Esophagus (tissue), 2 donors: ENCODE measurements around the gene TIGD6. TPM values are rescaled to one million over a fixed set of nuclear protein-coding genes. Genes with fewer than 3 reads are reported as not detected.

Experiments used
- H3K27ac ChIP-seq, 2 donors: one replicate each; pipeline ENCODE4 v1.5.1; 2013; ENCODE audit warnings: low read depth in 2 of 2, mild to moderate bottlenecking in 2 of 2, inconsistent platforms in 1 of 2, low read length in 1 of 2, moderate library complexity in 1 of 2
- H3K27me3 ChIP-seq, 2 donors: one replicate each; pipeline ENCODE4 v1.6.1; 2013; ENCODE audit warnings: low read length in 2 of 2, control low read depth in 1 of 2, mild to moderate bottlenecking in 1 of 2; ENCODE audit not compliant: insufficient read depth in 2 of 2, control insufficient read depth in 1 of 2
- H3K36me3 ChIP-seq, 2 donors: one replicate each; pipeline ENCODE4 v1.6.1; 2013; ENCODE audit warnings: low read length in 1 of 2; ENCODE audit not compliant: control insufficient read depth in 2 of 2, insufficient read depth in 2 of 2
- H3K4me1 ChIP-seq, 2 donors: one replicate each; pipeline ENCODE4 v1.6.1; 2013; ENCODE audit warnings: low read length in 1 of 2; ENCODE audit not compliant: control insufficient read depth in 2 of 2, insufficient read depth in 2 of 2
- H3K4me3 ChIP-seq, 2 donors: one replicate each; pipeline ENCODE4 v1.5.1; 2013; ENCODE audit warnings: low read length in 2 of 2, mild to moderate bottlenecking in 2 of 2, low read depth in 1 of 2, moderate library complexity in 1 of 2
- H3K9me3 ChIP-seq, 2 donors: one replicate each; pipeline ENCODE4 v1.6.1; 2013; ENCODE audit warnings: mild to moderate bottlenecking in 2 of 2, low read depth in 1 of 2, low read length in 1 of 2, moderate library complexity in 1 of 2; ENCODE audit not compliant: control insufficient read depth in 2 of 2, insufficient read depth in 1 of 2
- WGBS, 2 donors: extraction: QIAGEN DNeasy Blood & Tissue Kit; methylation state at CpG; one replicate each; pipeline ENCODE4 v1.1.7; 2013; 5-methylcytosine and 5-hydroxymethylcytosine counted together
- polyA plus RNA-seq, 2 donors: library from polyadenylated mRNA; stranded (reverse); fragments of 200-250 nt; gene quantifications; one replicate each; pipeline ENCODE4 v1.2.3, GENCODE V29; 2013
- donor health status: healthy with polysubstance abuse.
- donor health status: Bipolar disorder and iron deficiency.

The TIGD6 gene
- polyA plus RNA-seq, 2 donors: 2.1 to 2.5 TPM

DNA sequence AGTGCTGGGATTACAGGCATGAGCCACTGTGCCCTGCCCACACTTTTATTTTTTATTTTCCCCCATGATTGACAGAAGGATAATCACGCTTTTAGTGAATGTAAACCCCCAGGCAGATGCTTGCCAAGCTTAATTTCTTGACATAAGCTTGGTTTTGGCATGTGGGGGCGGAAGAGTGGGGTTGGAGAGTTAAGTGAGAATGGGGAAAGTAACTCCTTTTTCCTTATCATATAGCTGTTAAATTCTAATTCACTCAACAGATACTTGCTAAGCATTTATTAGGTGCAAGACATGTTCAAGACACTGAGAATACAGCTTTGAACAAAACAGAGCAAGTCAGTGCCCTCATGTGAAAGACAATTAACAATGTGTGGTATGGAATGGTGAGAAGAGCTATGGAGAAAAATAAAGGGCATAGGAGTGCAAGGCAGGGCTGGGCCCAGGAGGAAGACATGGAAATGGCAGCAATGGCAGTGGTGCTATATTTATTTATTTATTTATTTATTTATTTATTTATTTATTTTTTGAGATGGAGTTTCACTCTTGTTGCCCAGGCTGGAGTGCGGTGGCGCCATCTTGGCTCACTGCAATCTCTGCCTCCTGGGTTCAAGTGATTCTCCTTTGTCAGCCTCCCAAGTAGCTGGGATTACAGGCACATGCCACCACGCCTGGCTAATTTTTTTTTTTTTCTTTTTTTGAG, 37.7 kb downstream of the TIGD6 start:
- no peak overlapping the region for H3K27ac ChIP-seq
- no peak overlapping the region for H3K4me3 ChIP-seq
- H3K4me1 ChIP-seq: peaks cover 0 to 7% of the 10 kb centered on the region in 2 donors
- H3K36me3 ChIP-seq: no peaks in the 10 kb centered on the region
- no peaks in the 10 kb centered on the region for H3K9me3 ChIP-seq
- WGBS, 2 donors: 90 to 91% methylated on average over 5 of the region's 5 CpGs
- no peaks in the 10 kb centered on the region for H3K27me3 ChIP-seq

DNA sequence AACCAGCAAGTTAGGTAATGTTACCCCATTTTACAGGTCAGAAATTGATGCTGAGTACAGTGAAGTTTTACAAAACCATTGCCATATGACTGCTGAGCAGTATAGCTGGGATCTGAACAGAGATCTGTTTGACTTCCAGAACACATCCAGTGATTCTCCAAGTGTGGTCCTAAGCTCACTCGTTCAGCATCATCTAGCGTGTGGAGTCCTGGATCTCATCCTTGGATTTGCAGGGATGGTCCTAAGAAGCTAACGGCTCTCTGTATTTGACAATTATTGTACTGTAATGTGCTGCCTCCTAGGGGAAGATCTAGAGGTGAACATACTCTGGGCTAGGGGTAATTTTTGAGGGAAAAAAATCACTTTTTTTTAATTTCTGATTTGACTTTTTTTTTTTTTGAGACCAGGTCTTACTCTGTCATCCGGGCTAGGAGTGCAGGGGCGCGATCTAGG, 38.5 kb downstream of the TIGD6 start:
- WGBS, 2 donors: 56 to 61% methylated on average over 6 of the region's 6 CpGs
- Histone ChIP-seq H3K4me1 (peaks cover 0 to 7% of the 10 kb centered on the region in 2 donors), H3K36me3 (no peaks in the 10 kb centered on the region), H3K4me3 (peak overlapping the region in 1 of 2 donors; percentile 64), H3K27ac (no peak overlapping the region), H3K27me3 (no peaks in the 10 kb centered on the region), H3K9me3 (no peaks in the 10 kb centered on the region)

- Histone ChIP-seq H3K36me3 (no peaks in the 10 kb centered on the region), H3K4me1 (peaks cover 0 to 7% of the 10 kb centered on the region in 2 donors), H3K9me3 (no peaks in the 10 kb centered on the region), H3K27me3 (no peaks in the 10 kb centered on the region), H3K27ac (peak overlapping the region; percentile 62 to 70), H3K4me3 (peak overlapping the region; percentile 64 to 86)
- WGBS, 2 donors: 14% methylated on average over 22 to 23 of the region's 23 CpGs
Measured at GRCh38 chr5:149961186-149961685, 39.2 kb downstream of the TIGD6 start.

- Histone ChIP-seq H3K36me3 (no peaks in the 10 kb centered on the region), H3K9me3 (no peaks in the 10 kb centered on the region), H3K27me3 (no peaks in the 10 kb centered on the region), H3K27ac (peak within 1 kb of the TSS; percentile 86 to 96), H3K4me3 (peak within 1 kb of the TSS; percentile 64 to 86), H3K4me1 (peaks cover 0 to 7% of the 10 kb centered on the region in 2 donors)
- 1% methylated on average over 52 to 84 of the region's 84 CpGs for WGBS, 2 donors
Measured at GRCh38 chr5:149960272-149961185, 39.9 kb downstream of the TIGD6 start, which contains the start of gene SLC26A2. Gene SLC26A2, plus strand, starts transcription at chr5:149960758. Its CDS starts 16,895 bp downstream, at chr5:149977653.

- 35 to 48% methylated on average over 14 of the region's 14 CpGs for WGBS, 2 donors
- H3K4me1 ChIP-seq: peaks cover 0 to 7% of the 10 kb centered on the region in 2 donors
- H3K4me3 ChIP-seq: peak overlapping the region; percentile 25 to 64
- peak overlapping the region; percentile 86 to 96 for H3K27ac ChIP-seq
- no peaks in the 10 kb centered on the region for H3K9me3 ChIP-seq
- no peaks in the 10 kb centered on the region for H3K36me3 ChIP-seq
- H3K27me3 ChIP-seq: no peaks in the 10 kb centered on the region
Measured at GRCh38 chr5:149959406-149960236, 40.8 kb downstream of the TIGD6 start.

DNA sequence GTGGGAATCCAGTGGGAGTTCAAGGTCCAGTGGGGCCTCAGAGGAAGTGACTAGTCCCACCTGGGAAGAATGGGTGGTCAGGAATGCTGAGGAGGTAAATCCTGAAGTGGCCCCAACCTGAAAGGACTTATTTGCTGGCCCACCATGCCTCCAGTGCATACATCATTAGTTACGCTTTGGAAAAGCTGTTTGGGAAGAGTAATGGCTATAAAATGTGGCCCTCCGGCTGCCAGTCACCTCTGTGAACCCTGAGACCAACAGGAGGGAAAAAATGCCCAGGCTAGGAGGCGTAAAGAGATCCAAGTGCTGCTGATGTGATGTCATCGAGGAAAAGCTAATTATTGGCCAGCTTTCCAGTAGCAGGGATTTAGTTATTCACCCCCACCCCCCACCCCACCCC, 42.6 kb downstream of the TIGD6 start:
- Histone ChIP-seq H3K27me3 (no peaks in the 10 kb centered on the region), H3K27ac (no peak overlapping the region)
- WGBS, 2 donors: 80 to 86% methylated on average over 4 of the region's 4 CpGs

DNA sequence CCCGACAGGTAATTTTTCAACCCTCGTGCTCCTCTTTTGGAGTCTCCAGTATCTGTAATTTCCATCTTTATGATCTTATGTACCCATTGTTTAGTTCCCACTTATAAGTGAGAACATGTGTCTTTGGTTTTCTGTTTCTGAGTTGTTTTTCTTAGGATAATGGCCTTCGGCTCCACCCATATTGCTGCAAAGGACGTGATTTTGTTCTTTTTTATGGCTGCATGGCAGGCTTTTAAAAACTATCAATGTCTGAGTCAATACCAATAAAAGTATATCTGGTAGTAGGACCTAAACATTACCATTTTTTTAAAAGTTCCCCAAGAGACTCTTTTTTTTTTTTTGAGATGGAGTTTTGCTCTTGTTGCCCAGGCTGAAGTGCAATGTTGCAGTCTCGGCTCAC, 43.8 kb downstream of the TIGD6 start:
- no peak overlapping the region for H3K27ac ChIP-seq
- 71 to 72% methylated on average over 5 of the region's 5 CpGs for WGBS, 2 donors
- H3K27me3 ChIP-seq: no peaks in the 10 kb centered on the region
- no peaks in the 10 kb centered on the region for H3K36me3 ChIP-seq
- no peak overlapping the region for H3K4me3 ChIP-seq
- H3K9me3 ChIP-seq: no peaks in the 10 kb centered on the region
- peaks cover 0 to 7% of the 10 kb centered on the region in 2 donors for H3K4me1 ChIP-seq

More for the DNA sequence above, 42.6 kb downstream of the TIGD6 start:
- Histone ChIP-seq H3K4me3 (no peak overlapping the region), H3K9me3 (no peaks in the 10 kb centered on the region), H3K4me1 (peaks cover 0 to 7% of the 10 kb centered on the region in 2 donors), H3K36me3 (no peaks in the 10 kb centered on the region)

DNA sequence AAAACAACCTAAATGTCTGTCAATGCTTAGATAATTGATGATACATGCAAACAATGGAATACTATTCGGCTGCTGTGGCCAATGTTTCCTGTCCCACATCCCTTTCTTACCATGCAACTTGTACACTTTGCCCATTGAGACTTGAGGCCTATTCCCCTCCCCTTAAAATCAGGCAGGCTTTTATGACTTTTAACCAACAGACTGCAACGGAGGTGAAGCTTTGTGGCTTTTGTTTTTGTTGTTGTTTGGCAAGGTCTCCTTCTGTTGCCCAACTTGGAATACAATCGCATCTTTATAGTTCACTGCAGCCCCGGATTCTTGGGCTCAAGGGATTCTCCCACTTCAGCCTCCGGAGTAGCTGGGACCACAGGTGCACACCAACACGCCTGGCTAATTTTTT, 45.7 kb downstream of the TIGD6 start:
- Histone ChIP-seq H3K36me3 (no peaks in the 10 kb centered on the region), H3K27me3 (no peaks in the 10 kb centered on the region), H3K27ac (no peak overlapping the region), H3K9me3 (no peaks in the 10 kb centered on the region), H3K4me3 (no peak overlapping the region), H3K4me1 (peaks cover 0 to 7% of the 10 kb centered on the region in 2 donors)
- WGBS, 2 donors: 83% methylated on average over 6 of the region's 6 CpGs
